ENCODE results near the gene GUCA1C. TPM values are rescaled to one million over a fixed set of nuclear protein-coding genes. Genes with fewer than 3 reads are reported as not detected.

Gene GUCA1C, protein sequence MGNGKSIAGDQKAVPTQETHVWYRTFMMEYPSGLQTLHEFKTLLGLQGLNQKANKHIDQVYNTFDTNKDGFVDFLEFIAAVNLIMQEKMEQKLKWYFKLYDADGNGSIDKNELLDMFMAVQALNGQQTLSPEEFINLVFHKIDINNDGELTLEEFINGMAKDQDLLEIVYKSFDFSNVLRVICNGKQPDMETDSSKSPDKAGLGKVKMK
- polyA plus RNA-seq (2013, experiment 1 of 2), result not detected
- polyA plus RNA-seq (2013, experiment 2 of 2), result not detected

- peaks cover 9% of the 10 kb centered on the region for H3K4me1 ChIP-seq (ENCODE audit: insufficient read depth, low read length)
- no peak within 1 kb of the TSS for H3K27ac ChIP-seq (ENCODE audit: low read depth, low read length)
- H3K36me3 ChIP-seq (ENCODE audit: insufficient read depth, low read length), result no peaks in the 10 kb centered on the region
- no peaks in the 10 kb centered on the region for H3K9me3 ChIP-seq (ENCODE audit: insufficient read depth, low read depth, low read length)
- H3K27me3 ChIP-seq (ENCODE audit: insufficient read depth, low read length), result no peaks in the 10 kb centered on the region
- no peak within 1 kb of the TSS for H3K4me3 ChIP-seq (ENCODE audit: low read length)
- H3K9ac ChIP-seq (ENCODE audit: low read depth, low read length), result no peak within 1 kb of the TSS
- 93% methylated on average over 1 of the region's 1 CpG for WGBS
Measured at GRCh38 chr3:108953700-108954099, at the start of gene GUCA1C. Gene GUCA1C (minus strand): TSS chr3:108953879. CDS start chr3:108953762, 117 bp downstream.

DNA sequence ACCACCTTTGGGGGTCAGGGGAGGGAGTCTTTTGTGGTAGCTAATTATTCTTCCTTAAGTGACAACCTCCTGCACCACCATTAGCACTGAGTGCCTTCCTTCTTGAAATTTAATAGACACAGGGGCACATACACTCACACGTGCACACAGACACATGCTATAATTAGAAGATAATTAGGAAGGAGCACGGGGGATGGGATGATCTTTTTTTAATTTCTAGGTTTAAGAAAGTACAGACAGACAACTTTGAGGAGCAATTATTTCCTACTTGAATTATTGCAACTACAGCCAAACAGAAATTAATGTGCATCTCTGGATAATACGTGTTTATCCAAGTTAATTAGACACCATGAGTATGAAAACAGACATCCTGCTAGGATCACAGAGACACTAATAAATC, 44.8 kb upstream of the GUCA1C start:
- H3K36me3 ChIP-seq (ENCODE audit: insufficient read depth, low read length), result no peaks in the 10 kb centered on the region
- 89% methylated on average over 2 of the region's 3 CpGs for WGBS
- no peak overlapping the region for H3K9ac ChIP-seq (ENCODE audit: low read depth, low read length)
- no peaks in the 10 kb centered on the region for H3K9me3 ChIP-seq (ENCODE audit: insufficient read depth, low read depth, low read length)
- no peaks in the 10 kb centered on the region for H3K27me3 ChIP-seq (ENCODE audit: insufficient read depth, low read length)
- no peak overlapping the region for H3K4me3 ChIP-seq (ENCODE audit: low read length)
- H3K4me1 ChIP-seq (ENCODE audit: insufficient read depth, low read length), result no peaks in the 10 kb centered on the region
- H3K27ac ChIP-seq (ENCODE audit: low read depth, low read length), result no peak overlapping the region

GRCh38 chr3:108985844-108986243, 32.2 kb upstream of the GUCA1C start:
- Histone ChIP-seq H3K27me3 (ENCODE audit: insufficient read depth, low read length) (no peaks in the 10 kb centered on the region), H3K9me3 (ENCODE audit: insufficient read depth, low read depth, low read length) (no peaks in the 10 kb centered on the region), H3K4me1 (ENCODE audit: insufficient read depth, low read length) (no peaks in the 10 kb centered on the region), H3K36me3 (ENCODE audit: insufficient read depth, low read length) (no peaks in the 10 kb centered on the region), H3K4me3 (ENCODE audit: low read length) (no peak overlapping the region), H3K9ac (ENCODE audit: low read depth, low read length) (no peak overlapping the region), H3K27ac (ENCODE audit: low read depth, low read length) (no peak overlapping the region)
- 3% methylated on average over 1 of the region's 1 CpG for WGBS

GRCh38 chr3:108983051-108983450, 29.4 kb upstream of the GUCA1C start:
- Histone ChIP-seq H3K36me3 (ENCODE audit: insufficient read depth, low read length) (no peaks in the 10 kb centered on the region), H3K9ac (ENCODE audit: low read depth, low read length) (no peak overlapping the region), H3K27me3 (ENCODE audit: insufficient read depth, low read length) (no peaks in the 10 kb centered on the region), H3K27ac (ENCODE audit: low read depth, low read length) (no peak overlapping the region), H3K9me3 (ENCODE audit: insufficient read depth, low read depth, low read length) (no peaks in the 10 kb centered on the region), H3K4me3 (ENCODE audit: low read length) (no peak overlapping the region), H3K4me1 (ENCODE audit: insufficient read depth, low read length) (no peaks in the 10 kb centered on the region)
- 97% methylated on average over 1 of the region's 1 CpG for WGBS

DNA sequence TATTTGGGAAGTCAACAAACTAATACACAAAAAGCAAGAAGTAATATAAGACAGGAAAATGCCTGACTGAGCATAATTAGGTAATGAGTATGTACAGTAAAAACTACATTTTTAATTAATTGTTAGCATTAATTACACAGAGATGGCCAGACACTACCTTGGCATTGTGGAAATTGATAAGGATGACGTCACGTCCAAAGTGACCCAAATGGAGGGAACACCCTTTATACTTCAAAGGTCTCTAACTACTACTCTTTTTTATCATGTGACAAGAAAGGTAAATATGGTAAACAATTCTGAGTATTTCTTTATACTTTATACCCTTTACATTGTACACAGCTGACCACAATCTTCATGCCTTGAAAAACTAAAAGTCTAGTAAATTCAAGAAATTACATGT, 22.4 kb upstream of the GUCA1C start:
- Histone ChIP-seq H3K4me3 (ENCODE audit: low read length) (no peak overlapping the region), H3K27me3 (ENCODE audit: insufficient read depth, low read length) (no peaks in the 10 kb centered on the region), H3K9me3 (ENCODE audit: insufficient read depth, low read depth, low read length) (no peaks in the 10 kb centered on the region), H3K36me3 (ENCODE audit: insufficient read depth, low read length) (no peaks in the 10 kb centered on the region), H3K4me1 (ENCODE audit: insufficient read depth, low read length) (no peaks in the 10 kb centered on the region), H3K9ac (ENCODE audit: low read depth, low read length) (no peak overlapping the region), H3K27ac (ENCODE audit: low read depth, low read length) (no peak overlapping the region)
- no CpG with 5 or more reads among the region's 2 CpGs for WGBS

GRCh38 chr3:108973019-108973418, 19.3 kb upstream of the GUCA1C start:
- no peak overlapping the region for H3K4me3 ChIP-seq (ENCODE audit: low read length)
- 94% methylated on average over 1 of the region's 1 CpG for WGBS
- no peaks in the 10 kb centered on the region for H3K4me1 ChIP-seq (ENCODE audit: insufficient read depth, low read length)
- no peak overlapping the region for H3K27ac ChIP-seq (ENCODE audit: low read depth, low read length)
- H3K9me3 ChIP-seq (ENCODE audit: insufficient read depth, low read depth, low read length), result no peaks in the 10 kb centered on the region
- no peaks in the 10 kb centered on the region for H3K36me3 ChIP-seq (ENCODE audit: insufficient read depth, low read length)
- no peak overlapping the region for H3K9ac ChIP-seq (ENCODE audit: low read depth, low read length)
- no peaks in the 10 kb centered on the region for H3K27me3 ChIP-seq (ENCODE audit: insufficient read depth, low read length)

DNA sequence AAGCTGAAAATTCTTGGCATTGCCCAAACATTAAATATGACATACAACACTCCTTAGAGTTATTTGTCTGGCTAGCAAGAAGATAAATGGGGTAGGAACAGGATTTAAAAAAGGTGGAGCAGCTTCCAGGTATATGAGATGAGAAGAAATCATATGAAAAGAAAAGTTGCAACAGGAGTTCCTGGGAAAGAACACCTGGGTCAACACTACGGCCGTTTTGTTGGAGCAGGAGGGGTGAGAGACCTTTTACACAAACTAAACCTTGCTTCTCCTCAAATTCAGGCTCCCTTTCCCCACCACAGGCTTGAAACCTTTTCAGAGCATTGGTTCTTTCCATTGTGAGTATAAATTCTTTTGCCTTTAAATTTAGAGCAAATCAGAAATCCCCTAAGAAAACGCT, 18.8 kb upstream of the GUCA1C start:
- Histone ChIP-seq H3K36me3 (ENCODE audit: insufficient read depth, low read length) (no peaks in the 10 kb centered on the region), H3K9me3 (ENCODE audit: insufficient read depth, low read depth, low read length) (no peaks in the 10 kb centered on the region), H3K27ac (ENCODE audit: low read depth, low read length) (no peak overlapping the region), H3K4me1 (ENCODE audit: insufficient read depth, low read length) (no peaks in the 10 kb centered on the region), H3K4me3 (ENCODE audit: low read length) (no peak overlapping the region), H3K9ac (ENCODE audit: low read depth, low read length) (no peak overlapping the region), H3K27me3 (ENCODE audit: insufficient read depth, low read length) (no peaks in the 10 kb centered on the region)
- 100% methylated on average over 2 of the region's 3 CpGs for WGBS

- Histone ChIP-seq H3K27me3 (ENCODE audit: insufficient read depth, low read length) (no peaks in the 10 kb centered on the region), H3K9me3 (ENCODE audit: insufficient read depth, low read depth, low read length) (no peaks in the 10 kb centered on the region), H3K4me1 (ENCODE audit: insufficient read depth, low read length) (no peaks in the 10 kb centered on the region), H3K9ac (ENCODE audit: low read depth, low read length) (no peak overlapping the region), H3K27ac (ENCODE audit: low read depth, low read length) (no peak overlapping the region), H3K36me3 (ENCODE audit: insufficient read depth, low read length) (no peaks in the 10 kb centered on the region), H3K4me3 (ENCODE audit: low read length) (no peak overlapping the region)
- 31% methylated on average over 2 of the region's 3 CpGs for WGBS
Measured at GRCh38 chr3:108970561-108970960, 16.9 kb upstream of the GUCA1C start.

GRCh38 chr3:108966773-108967172, 13.1 kb upstream of the GUCA1C start:
- no peaks in the 10 kb centered on the region for H3K9me3 ChIP-seq (ENCODE audit: insufficient read depth, low read depth, low read length)
- no peak overlapping the region for H3K27ac ChIP-seq (ENCODE audit: low read depth, low read length)
- H3K4me1 ChIP-seq (ENCODE audit: insufficient read depth, low read length), result no peaks in the 10 kb centered on the region
- no peak overlapping the region for H3K4me3 ChIP-seq (ENCODE audit: low read length)
- no peaks in the 10 kb centered on the region for H3K36me3 ChIP-seq (ENCODE audit: insufficient read depth, low read length)
- 49% methylated on average over 3 of the region's 3 CpGs for WGBS
- no peak overlapping the region for H3K9ac ChIP-seq (ENCODE audit: low read depth, low read length)
- no peaks in the 10 kb centered on the region for H3K27me3 ChIP-seq (ENCODE audit: insufficient read depth, low read length)

DNA sequence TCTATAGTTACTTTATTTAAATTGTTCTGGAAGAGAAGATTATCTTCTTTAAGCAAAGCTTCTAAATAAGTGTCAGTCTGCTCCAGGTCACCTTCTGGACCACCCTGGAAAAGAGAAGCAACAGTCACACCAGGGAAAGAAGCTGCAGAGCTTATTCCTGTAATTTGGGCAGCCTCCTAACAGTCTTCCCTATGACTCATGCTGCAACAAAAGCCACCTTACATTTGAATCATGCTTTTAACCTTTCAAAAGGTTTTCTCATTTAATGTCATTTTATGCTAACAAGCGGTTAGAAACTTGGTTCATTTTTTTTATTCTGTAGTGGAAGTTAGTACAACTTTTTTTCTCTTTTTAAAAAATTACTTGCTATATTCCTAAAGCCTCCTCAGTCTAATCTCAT, 5.3 kb upstream of the GUCA1C start:
- Histone ChIP-seq H3K4me3 (ENCODE audit: low read length) (no peak overlapping the region), H3K27me3 (ENCODE audit: insufficient read depth, low read length) (no peaks in the 10 kb centered on the region), H3K9me3 (ENCODE audit: insufficient read depth, low read depth, low read length) (no peaks in the 10 kb centered on the region), H3K27ac (ENCODE audit: low read depth, low read length) (no peak overlapping the region), H3K36me3 (ENCODE audit: insufficient read depth, low read length) (no peaks in the 10 kb centered on the region), H3K9ac (ENCODE audit: low read depth, low read length) (no peak overlapping the region), H3K4me1 (ENCODE audit: insufficient read depth, low read length) (peaks cover 18% of the 10 kb centered on the region)
- whole genome bisulfite sequencing, result no CpG with 5 or more reads among the region's 1 CpG

DNA sequence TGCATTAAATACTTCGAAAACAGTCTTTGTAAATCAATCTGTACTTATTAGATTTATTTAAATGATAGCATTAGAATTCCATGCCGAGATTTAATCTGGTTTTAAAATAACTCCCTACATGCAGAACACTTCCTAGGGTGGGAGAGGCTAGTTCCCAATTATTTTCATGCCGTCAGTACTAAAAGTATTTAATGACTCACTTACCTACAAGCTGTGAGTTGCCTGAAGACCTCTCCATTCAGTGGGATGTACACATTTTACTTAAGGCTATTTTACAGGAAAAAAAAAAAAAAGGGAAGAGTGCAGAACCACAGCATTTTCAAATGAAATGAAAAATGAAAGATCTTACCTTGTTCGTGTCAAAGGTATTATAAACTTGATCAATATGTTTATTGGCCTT, 469 bp downstream of the GUCA1C start:
- peaks cover 4% of the 10 kb centered on the region for H3K4me1 ChIP-seq (ENCODE audit: insufficient read depth, low read length)
- no peaks in the 10 kb centered on the region for H3K27me3 ChIP-seq (ENCODE audit: insufficient read depth, low read length)
- no peak overlapping the region for H3K9ac ChIP-seq (ENCODE audit: low read depth, low read length)
- 92% methylated on average over 2 of the region's 4 CpGs for WGBS
- H3K9me3 ChIP-seq (ENCODE audit: insufficient read depth, low read depth, low read length), result no peaks in the 10 kb centered on the region
- H3K4me3 ChIP-seq (ENCODE audit: low read length), result no peak overlapping the region
- no peaks in the 10 kb centered on the region for H3K36me3 ChIP-seq (ENCODE audit: insufficient read depth, low read length)
- H3K27ac ChIP-seq (ENCODE audit: low read depth, low read length), result no peak overlapping the region

Data from HUES64 (cell line).